ENCODE data around the gene HDAC11. TPM values are rescaled to one million over a fixed set of nuclear protein-coding genes. Genes with fewer than 3 reads are reported as not detected.

The HDAC11 gene
- total and polyA plus RNA-seq, 2 donors (not counting 1 experiment from before 2014, with no cell fraction given): 5.2 to 23.1 TPM

- Histone ChIP-seq H2AFZ (ENCODE audit: low read length) (no peak overlapping the region), H3K27ac (ENCODE audit: insufficient read depth, low read length) (no peak overlapping the region), H3K4me3 (replicated peaks in 1 of 4; ENCODE audit: control extremely low read depth in 1 of 4, insufficient read depth in 1 of 4, low read depth in 3 of 4, low read length in 4 of 4) (no peak overlapping the region), H3K79me2 (ENCODE audit: control insufficient read depth, insufficient read depth, low read length) (no peaks in the 10 kb centered on the region), H3K4me2 (ENCODE audit: extremely low read depth, insufficient read depth, low read length) (no peak overlapping the region), H3K9ac (ENCODE audit: insufficient read depth, low read length) (no peak overlapping the region), H3K9me3 (ENCODE audit: control insufficient read depth, insufficient read depth, low read depth, low read length) (no peaks in the 10 kb centered on the region), H3K4me1 (ENCODE audit: control insufficient read depth, extremely low read depth, insufficient read depth, low read length) (no peaks in the 10 kb centered on the region), H3K36me3 (ENCODE audit: control insufficient read depth, insufficient read depth, low read length) (no peaks in the 10 kb centered on the region), H3K27me3 (ENCODE audit: control insufficient read depth, insufficient read depth, low read length) (no peaks in the 10 kb centered on the region), H4K20me1 (ENCODE audit: control insufficient read depth, extremely low read depth, insufficient read depth, low read length) (no peaks in the 10 kb centered on the region)
- no peak for DNase-seq (ENCODE audit: low read depth in 2 of 2)
- TF ChIP-seq CTCF (conservative IDR thresholded peaks at IDR 0.05 in 1 of 2, IDR thresholded peaks at IDR 0.05 in 1 of 2; ENCODE audit: low read depth in 1 of 2, low read length in 2 of 2) (no peak), EZH2 (IDR thresholded peaks at IDR 0.05; ENCODE audit: low read length, missing control alignments) (no peak)
These were observed 36.6 kb downstream of the HDAC11 start for GRCh38 chr3:13516760-13517135.

- no peak for TF ChIP-seq EZH2 (IDR thresholded peaks at IDR 0.05; ENCODE audit: low read length, missing control alignments)
- no peak for TF ChIP-seq CTCF (conservative IDR thresholded peaks at IDR 0.05 in 1 of 2, IDR thresholded peaks at IDR 0.05 in 1 of 2; ENCODE audit: low read depth in 1 of 2, low read length in 2 of 2)
- Histone ChIP-seq H3K27me3 (ENCODE audit: control insufficient read depth, insufficient read depth, low read length) (no peaks in the 10 kb centered on the region), H4K20me1 (ENCODE audit: control insufficient read depth, extremely low read depth, insufficient read depth, low read length) (no peaks in the 10 kb centered on the region), H2AFZ (ENCODE audit: low read length) (no peak overlapping the region), H3K4me1 (ENCODE audit: control insufficient read depth, extremely low read depth, insufficient read depth, low read length) (no peaks in the 10 kb centered on the region), H3K9me3 (ENCODE audit: control insufficient read depth, insufficient read depth, low read depth, low read length) (no peaks in the 10 kb centered on the region), H3K27ac (ENCODE audit: insufficient read depth, low read length) (no peak overlapping the region), H3K36me3 (ENCODE audit: control insufficient read depth, insufficient read depth, low read length) (no peaks in the 10 kb centered on the region), H3K9ac (ENCODE audit: insufficient read depth, low read length) (no peak overlapping the region), H3K79me2 (ENCODE audit: control insufficient read depth, insufficient read depth, low read length) (no peaks in the 10 kb centered on the region), H3K4me2 (ENCODE audit: extremely low read depth, insufficient read depth, low read length) (no peak overlapping the region), H3K4me3 (replicated peaks in 1 of 4; ENCODE audit: control extremely low read depth in 1 of 4, insufficient read depth in 1 of 4, low read depth in 3 of 4, low read length in 4 of 4) (no peak overlapping the region)
- DNase-seq (ENCODE audit: low read depth in 2 of 2): no peak
These were observed 37.3 kb downstream of the HDAC11 start for GRCh38 chr3:13517253-13517977.

GRCh38 chr3:13518516-13518953, 38.4 kb downstream of the HDAC11 start:
- Histone ChIP-seq H3K36me3 (ENCODE audit: control insufficient read depth, insufficient read depth, low read length) (no peaks in the 10 kb centered on the region), H2AFZ (ENCODE audit: low read length) (no peak overlapping the region), H3K4me2 (ENCODE audit: extremely low read depth, insufficient read depth, low read length) (no peak overlapping the region), H4K20me1 (ENCODE audit: control insufficient read depth, extremely low read depth, insufficient read depth, low read length) (no peaks in the 10 kb centered on the region), H3K4me3 (replicated peaks in 1 of 4; ENCODE audit: control extremely low read depth in 1 of 4, insufficient read depth in 1 of 4, low read depth in 3 of 4, low read length in 4 of 4) (no peak overlapping the region), H3K4me1 (ENCODE audit: control insufficient read depth, extremely low read depth, insufficient read depth, low read length) (no peaks in the 10 kb centered on the region), H3K9ac (ENCODE audit: insufficient read depth, low read length) (no peak overlapping the region), H3K27me3 (ENCODE audit: control insufficient read depth, insufficient read depth, low read length) (no peaks in the 10 kb centered on the region), H3K9me3 (ENCODE audit: control insufficient read depth, insufficient read depth, low read depth, low read length) (no peaks in the 10 kb centered on the region), H3K79me2 (ENCODE audit: control insufficient read depth, insufficient read depth, low read length) (no peaks in the 10 kb centered on the region), H3K27ac (ENCODE audit: insufficient read depth, low read length) (no peak overlapping the region)
- TF ChIP-seq EZH2 (IDR thresholded peaks at IDR 0.05; ENCODE audit: low read length, missing control alignments) (no peak), CTCF (conservative IDR thresholded peaks at IDR 0.05 in 1 of 2, IDR thresholded peaks at IDR 0.05 in 1 of 2; ENCODE audit: low read depth in 1 of 2, low read length in 2 of 2) (no peak)
- peak; percentile 44 to 57 for DNase-seq (ENCODE audit: low read depth in 2 of 2)

Measured in fibroblast of lung (primary cell).